Keratinocyte (primary cell): ENCODE measurements around the gene RFPL3. TPM values are rescaled to one million over a fixed set of nuclear protein-coding genes. Genes with fewer than 3 reads are reported as not detected.

ENCODE experiments used
- DNase-seq: peaks from one replicate; pipeline ENCODE4 v3.0.0-alpha.2; 2011; ENCODE audit warnings: low read depth, missing footprints, low spot score
- FAIRE-seq: peaks from 2 replicates; lab custom pipeline; 2011; peaks lifted over from hg19 to GRCh38; lab: Jason Lieb, UNC
- H2AFZ ChIP-seq: 2 replicates; pipeline ENCODE4 v1.6.0; 2012; ENCODE audit warnings: low read length, control low read depth, inconsistent platforms; ENCODE audit not compliant: control insufficient read depth
- H3K27ac ChIP-seq: 2 replicates; pipeline ENCODE4 v1.5.1; 2011; ENCODE audit warnings: low read length; ENCODE audit not compliant: control insufficient read depth, insufficient read depth
- H3K27me3 ChIP-seq: 3 replicates; pipeline ENCODE4 v1.6.0; 2011; ENCODE audit warnings: low read length; ENCODE audit not compliant: control insufficient read depth, insufficient read depth; ENCODE audit errors: extremely low read depth
- H3K36me3 ChIP-seq, 2 experiments: 2 replicates in 1 of 2; 3 replicates in 1 of 2; pipeline ENCODE4 v1.5.1; 2011; ENCODE audit warnings: low read length in 2 of 2, mild to moderate bottlenecking in 1 of 2; ENCODE audit not compliant: control insufficient read depth in 2 of 2, insufficient read depth in 2 of 2; ENCODE audit errors: extremely low read depth in 1 of 2
- H3K4me1 ChIP-seq: 3 replicates; pipeline ENCODE4 v1.5.1; 2011; ENCODE audit warnings: low read length; ENCODE audit not compliant: control insufficient read depth, insufficient read depth; ENCODE audit errors: extremely low read depth
- H3K4me2 ChIP-seq: 3 replicates; pipeline ENCODE4 v1.6.0; 2011; ENCODE audit warnings: low read depth, low read length; ENCODE audit not compliant: control insufficient read depth, insufficient read depth; ENCODE audit errors: extremely low read depth
- H3K4me3 ChIP-seq, 3 experiments: fragments of 200-600 bp in 1 of 3; sonication (generic) in 1 of 3; 2 replicates in 2 of 3; 3 replicates in 1 of 3; pipeline ENCODE4 v1.5.1; 2011 to 2016; ENCODE audit warnings: low read length in 3 of 3, mild to moderate bottlenecking in 3 of 3, control low read depth in 2 of 3, inconsistent platforms in 1 of 3, low read depth in 1 of 3, mixed read lengths in 1 of 3, mixed run types in 1 of 3, moderate library complexity in 1 of 3; ENCODE audit not compliant: control insufficient read depth in 2 of 3, insufficient read depth in 2 of 3; ENCODE audit errors: extremely low read depth in 1 of 3
- H3K79me2 ChIP-seq: 2 replicates; pipeline ENCODE4 v1.6.0; 2012; ENCODE audit warnings: low read length; ENCODE audit not compliant: control insufficient read depth, insufficient read depth
- H3K9ac ChIP-seq: 3 replicates; pipeline ENCODE4 v1.6.0; 2011; ENCODE audit warnings: low read length; ENCODE audit not compliant: control insufficient read depth, insufficient read depth; ENCODE audit errors: extremely low read depth
- H3K9me1 ChIP-seq: 3 replicates; pipeline ENCODE4 v1.6.0; 2011; ENCODE audit warnings: low read length; ENCODE audit not compliant: control insufficient read depth, insufficient read depth; ENCODE audit errors: extremely low read depth
- H3K9me3 ChIP-seq: 2 replicates; pipeline ENCODE4 v1.5.1; 2012; ENCODE audit warnings: low read depth, low read length; ENCODE audit not compliant: control insufficient read depth
- H4K20me1 ChIP-seq: 3 replicates; pipeline ENCODE4 v1.6.0; 2011; ENCODE audit warnings: low read length; ENCODE audit not compliant: control insufficient read depth, insufficient read depth; ENCODE audit errors: extremely low read depth
- EZH2 ChIP-seq: IDR thresholded peaks from one replicate; pipeline ENCODE4 v1.6.1; 2012; ENCODE audit warnings: inconsistent platforms, mild to moderate bottlenecking, low read length, moderate library complexity
- dilution Hi-C: fragments of 300-500 bp; cut with MboI; formaldehyde crosslinking; loops from one replicate; pipeline ENCODE4 v1.7.0; 2020; ENCODE audit warnings: low sequenced_read_pairs; ENCODE audit not compliant: extremely low pct_ligation_motif_present
- polyA plus RNA-seq, 5 experiments: library from polyadenylated mRNA; depleted of rRNA in 3 of 5; stranded (reverse) in 3 of 5; stranded (forward) in 1 of 5; unstranded in 1 of 5; fragments of >200 nt; gene quantifications; 1 replicate in 1 of 5; 2 replicates in 3 of 5; 3 replicates in 1 of 5; pipeline versions ENCODE4 v1.2.1 to v1.2.3, GENCODE V29; 2011 to 2012; ENCODE audit warnings: missing spikeins in 2 of 5, low read depth in 1 of 5, low replicate concordance in 1 of 5
- TF ChIP-seq, protein P1 (sequence below), 3 experiments: IDR thresholded peaks in 1 of 3; conservative IDR thresholded peaks in 1 of 3; optimal IDR thresholded peaks in 1 of 3; 2 replicates in 2 of 3; 3 replicates in 1 of 3; pipeline versions ENCODE3 to v1.5.1; 2011; ENCODE audit warnings: low read length in 3 of 3, mild to moderate bottlenecking in 3 of 3, moderate library complexity in 2 of 3, control low read depth in 1 of 3, inconsistent platforms in 1 of 3; ENCODE audit not compliant: insufficient read depth in 2 of 3; ENCODE audit errors: extremely low read depth in 1 of 3

Gene RFPL3
- polyA plus RNA-seq, 1 donor (not counting 4 experiments of a cell fraction or from before 2014, with no cell fraction given) = not detected

DNA sequence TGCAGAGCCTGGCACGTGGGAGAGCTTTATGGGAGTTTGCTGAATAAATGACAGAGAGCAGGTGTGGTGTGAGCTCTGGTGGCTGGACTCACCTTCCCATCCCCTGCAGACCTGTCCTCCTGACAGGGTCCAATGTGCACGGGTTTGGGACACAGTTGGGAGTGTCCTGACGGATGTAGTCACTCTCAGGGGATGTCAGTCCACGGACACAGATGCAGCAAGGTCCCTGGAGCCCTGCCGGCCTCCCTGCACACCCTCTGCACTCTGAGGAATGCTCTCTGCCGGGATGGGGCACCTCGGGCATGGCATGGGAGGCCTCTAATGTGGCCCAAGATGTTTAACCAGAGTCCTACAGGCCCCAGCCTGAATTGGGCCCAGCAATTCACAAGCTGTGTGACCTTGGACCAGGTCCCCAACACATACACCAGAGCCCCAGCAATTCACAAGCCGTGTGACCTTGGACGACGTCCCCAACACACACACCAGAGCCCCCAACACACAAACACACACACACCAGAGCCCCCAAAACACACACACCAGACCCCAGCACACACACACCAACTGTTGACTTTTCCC is 30.0 kb upstream of the RFPL3 start:
- dilution Hi-C loops = no loop called here
- Histone ChIP-seq H3K79me2 (no peaks in the 10 kb centered on the region), H4K20me1 (no peaks in the 10 kb centered on the region), H3K9me1 (no peaks in the 10 kb centered on the region), H3K9me3 (no peaks in the 10 kb centered on the region), H3K27ac (no peak overlapping the region), H3K9ac (no peak overlapping the region), H3K27me3 (no peaks in the 10 kb centered on the region), H2AFZ (no peak overlapping the region), H3K4me3 (no peak overlapping the region), H3K36me3 (no peaks in the 10 kb centered on the region), H3K4me1 (no peaks in the 10 kb centered on the region), H3K4me2 (no peak overlapping the region)
- TF ChIP-seq, protein P1, sequence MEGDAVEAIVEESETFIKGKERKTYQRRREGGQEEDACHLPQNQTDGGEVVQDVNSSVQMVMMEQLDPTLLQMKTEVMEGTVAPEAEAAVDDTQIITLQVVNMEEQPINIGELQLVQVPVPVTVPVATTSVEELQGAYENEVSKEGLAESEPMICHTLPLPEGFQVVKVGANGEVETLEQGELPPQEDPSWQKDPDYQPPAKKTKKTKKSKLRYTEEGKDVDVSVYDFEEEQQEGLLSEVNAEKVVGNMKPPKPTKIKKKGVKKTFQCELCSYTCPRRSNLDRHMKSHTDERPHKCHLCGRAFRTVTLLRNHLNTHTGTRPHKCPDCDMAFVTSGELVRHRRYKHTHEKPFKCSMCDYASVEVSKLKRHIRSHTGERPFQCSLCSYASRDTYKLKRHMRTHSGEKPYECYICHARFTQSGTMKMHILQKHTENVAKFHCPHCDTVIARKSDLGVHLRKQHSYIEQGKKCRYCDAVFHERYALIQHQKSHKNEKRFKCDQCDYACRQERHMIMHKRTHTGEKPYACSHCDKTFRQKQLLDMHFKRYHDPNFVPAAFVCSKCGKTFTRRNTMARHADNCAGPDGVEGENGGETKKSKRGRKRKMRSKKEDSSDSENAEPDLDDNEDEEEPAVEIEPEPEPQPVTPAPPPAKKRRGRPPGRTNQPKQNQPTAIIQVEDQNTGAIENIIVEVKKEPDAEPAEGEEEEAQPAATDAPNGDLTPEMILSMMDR (optimal IDR thresholded peaks at IDR 0.05 in 1 of 3, IDR thresholded peaks at IDR 0.05 in 1 of 3, conservative IDR thresholded peaks at IDR 0.05 in 1 of 3; ENCODE audit: extremely low read depth in 1 of 3, insufficient read depth in 2 of 3, low read length in 3 of 3) = no peak
- no peak for TF ChIP-seq EZH2
- DNase-seq (no peak), FAIRE-seq (no peak)

DNA sequence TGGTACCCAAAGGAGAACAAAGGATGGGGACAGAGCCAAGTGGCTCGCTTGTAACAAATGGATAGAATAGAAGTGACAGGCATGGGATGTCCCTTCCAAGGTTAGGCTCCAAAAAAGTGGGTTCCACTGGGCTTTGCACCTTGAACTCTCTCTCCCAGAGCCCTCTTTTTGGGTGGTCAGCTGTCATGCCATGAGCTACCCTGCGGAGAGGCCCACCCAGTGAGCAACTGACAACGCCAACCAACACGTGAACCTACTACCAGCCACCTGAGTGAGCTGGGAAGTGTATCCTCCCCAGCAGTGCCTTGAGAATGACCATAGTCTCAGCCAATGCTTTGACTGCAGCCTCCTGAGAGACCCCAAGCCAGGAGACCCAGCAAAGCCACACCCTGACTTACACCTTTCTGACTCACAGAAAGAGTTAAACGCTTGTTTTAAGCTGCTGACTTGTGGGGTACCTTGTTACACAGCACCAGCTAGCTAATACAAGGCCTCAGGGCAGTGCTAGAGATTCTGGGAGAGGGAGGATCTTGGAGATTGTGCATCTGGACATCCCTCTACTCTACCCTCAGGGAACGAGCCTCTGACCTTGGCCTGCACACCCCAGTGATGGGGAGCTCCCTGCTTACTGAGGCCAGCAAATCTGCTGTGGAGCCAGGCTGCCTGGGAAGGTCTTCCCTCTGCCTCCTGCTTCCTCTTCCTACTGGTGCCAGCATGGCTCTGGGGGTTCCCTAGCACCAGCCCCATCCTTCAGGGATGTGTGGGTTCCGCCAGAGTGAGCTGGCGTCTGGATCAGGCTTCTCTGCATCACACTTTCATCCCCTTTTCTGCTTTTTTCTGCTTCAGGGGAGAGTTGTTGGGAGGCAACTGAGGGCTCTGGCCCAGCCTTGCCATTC is 29.1 kb upstream of the RFPL3 start:
- no peaks in the 10 kb centered on the region for H3K27me3 ChIP-seq
- H3K4me1 ChIP-seq = no peaks in the 10 kb centered on the region
- H3K9ac ChIP-seq = no peak overlapping the region
- H3K9me3 ChIP-seq = no peaks in the 10 kb centered on the region
- no peaks in the 10 kb centered on the region for H4K20me1 ChIP-seq
- H2AFZ ChIP-seq = no peak overlapping the region
- H3K4me3 ChIP-seq = no peak overlapping the region
- dilution Hi-C loops = no loop called here
- no peaks in the 10 kb centered on the region for H3K79me2 ChIP-seq
- no peaks in the 10 kb centered on the region for H3K9me1 ChIP-seq
- TF ChIP-seq, protein P1 (optimal IDR thresholded peaks at IDR 0.05 in 1 of 3, IDR thresholded peaks at IDR 0.05 in 1 of 3, conservative IDR thresholded peaks at IDR 0.05 in 1 of 3; ENCODE audit: extremely low read depth in 1 of 3, insufficient read depth in 2 of 3, low read length in 3 of 3) = no peak
- no peak for TF ChIP-seq EZH2
- H3K36me3 ChIP-seq = no peaks in the 10 kb centered on the region
- H3K4me2 ChIP-seq = no peak overlapping the region
- DNase-seq = no peak
- H3K27ac ChIP-seq = no peak overlapping the region
- FAIRE-seq = no peak
